Gastroesophageal sphincter (tissue), 3 donors: ENCODE results near the gene SUPT3H.

ENCODE experiments used
- CTCF ChIP-seq, 4 experiments: fragments of 200-600 bp in 2 of 4; fragments of 450-650 bp in 2 of 4; sonication (generic) in 1 of 4; IDR thresholded peaks; one replicate each; pipeline ENCODE4 v1.5.1; 2017 to 2019; ENCODE audit warnings: antibody characterized with exemption in 4 of 4, mild to moderate bottlenecking in 2 of 4, moderate library complexity in 2 of 4
- EP300 ChIP-seq: sonication (generic); formaldehyde crosslinking; IDR thresholded peaks from one replicate; pipeline ENCODE4 v1.6.1; 2017; ENCODE audit warnings: antibody characterized with exemption, mild to moderate bottlenecking
- POLR2A ChIP-seq, 2 donors: fragments of 450-650 bp; IDR thresholded peaks; one replicate each; pipeline ENCODE4 v1.6.1; 2017; ENCODE audit warnings: antibody characterized with exemption in 2 of 2, mild to moderate bottlenecking in 2 of 2, moderate library complexity in 1 of 2
- POLR2AphosphoS5 ChIP-seq: sonication (generic); formaldehyde crosslinking; IDR thresholded peaks from one replicate; pipeline ENCODE4 v1.6.1; 2017; ENCODE audit warnings: antibody characterized with exemption

- TF ChIP-seq EP300, result no peak
- no peak for TF ChIP-seq CTCF (IDR thresholded peaks at IDR 0.05)
- TF ChIP-seq POLR2A (IDR thresholded peaks at IDR 0.05), result no peak
- no peak for TF ChIP-seq POLR2AphosphoS5
Observed at GRCh38 chr6:44831002-44831610, 546.6 kb downstream of the SUPT3H start.
